Pancreas (tissue), 10 donors: ENCODE data around the gene C3orf62. TPM values are rescaled to one million over a fixed set of nuclear protein-coding genes. Genes with fewer than 3 reads are reported as not detected.
"Not testable (repeated sequence)": the region's sequence is repeated elsewhere in the genome, so short reads cannot be mapped to it uniquely, and the experiment has no call there.

Experiments used
- ATAC-seq, 4 donors: fragments of 200-7000 bp; cut with Tn5 transposase; one replicate each; pipeline versions ENCODE4 v1.8.0 to v1.9.1; 2020; ENCODE audit warnings: mild to moderate bottlenecking in 4 of 4, moderate library complexity in 4 of 4
- DNase-seq, 6 donors: peaks; one replicate each; pipeline ENCODE4 v3.0.0-alpha.2; 2020
- FAIRE-seq: peaks from 2 replicates; lab custom pipeline; 2012; peaks lifted over from hg19 to GRCh38; lab: Jason Lieb, UNC
- H3K27ac ChIP-seq, 4 donors: fragments of 200-600 bp; sonication (generic); 1 replicate in 3 of 4; 2 replicates in 1 of 4; pipeline versions ENCODE4 v1.5.0 to v1.8.0; 2020
- H3K27me3 ChIP-seq, 4 donors: fragments of 200-600 bp; one replicate each; pipeline ENCODE4 v1.8.0; 2021
- H3K36me3 ChIP-seq, 3 donors: fragments of 200-600 bp; sonication (generic) in 1 of 3; one replicate each; pipeline versions ENCODE4 v1.5.0 to v1.8.0; 2020 to 2021
- H3K4me1 ChIP-seq, 3 donors: fragments of 200-600 bp; one replicate each; pipeline ENCODE4 v1.8.0; 2021
- H3K4me3 ChIP-seq, 4 donors: fragments of 200-600 bp; sonication (generic) in 2 of 4; one replicate each; pipeline versions ENCODE4 v1.5.0 to v1.8.0; 2020 to 2021
- H3K9me3 ChIP-seq, 4 donors: fragments of 200-600 bp; one replicate each; pipeline ENCODE4 v1.8.0; 2021
- CTCF ChIP-seq, 4 donors: fragments of 200-600 bp; sonication (generic) in 3 of 4; IDR thresholded peaks; one replicate each; pipeline versions ENCODE4 v1.5.0 to v1.8.0; 2021; ENCODE audit warnings: antibody characterized with exemption in 4 of 4
- WGBS, 2 donors: extraction: QIAGEN DNeasy Blood & Tissue Kit; methylation state at CpG; one replicate each; pipeline ENCODE4 v1.1.7; 2013; 5-methylcytosine and 5-hydroxymethylcytosine counted together
- intact Hi-C, 3 donors: fragments of 100-400 bp; cut with DNase I; formaldehyde crosslinking; loops; one replicate each; pipeline versions ENCODE4 v1.11.1 to v1.14.2; 2022
- polyA plus RNA-seq, 2 donors: library from polyadenylated mRNA; stranded (reverse); fragments of 200-250 nt; gene quantifications; one replicate each; pipeline ENCODE4 v1.2.3, GENCODE V29; 2013
- total RNA-seq, 6 donors: library from RNA; stranded (reverse); fragmentation: NEBNext Ultra II Directional in 4 of 6; extraction: Animal tissue kit (Norgen Biotek cat#: 25700) in 4 of 6; gene quantifications; one replicate each; pipeline versions ENCODE4 v1.2.1 to v1.2.4, GENCODE V29; 2021 to 2023
- donor health status: healthy with polysubstance abuse.
- donor health status: DM: no; HTN: no; CAD: no; lungs with moderate emphysema.
- donor health status: DM: no; HTN: no; CAD: no.
- donor health status: control.
- donor health status: control.
- donor health status: Bipolar disorder and iron deficiency.
- donor health status: DM: yes; HTN: yes; CAD: no.
- donor health status: DM: no; HTN: no; CAD: no.
- donor health status: DM: no; HTN: no; CAD: no.
- donor health status: DM: yes; HTN: yes; CAD: no.

The C3orf62 gene
- total and polyA plus RNA-seq, 8 donors = 0.83 to 7.2 (median 1.8) TPM

DNA sequence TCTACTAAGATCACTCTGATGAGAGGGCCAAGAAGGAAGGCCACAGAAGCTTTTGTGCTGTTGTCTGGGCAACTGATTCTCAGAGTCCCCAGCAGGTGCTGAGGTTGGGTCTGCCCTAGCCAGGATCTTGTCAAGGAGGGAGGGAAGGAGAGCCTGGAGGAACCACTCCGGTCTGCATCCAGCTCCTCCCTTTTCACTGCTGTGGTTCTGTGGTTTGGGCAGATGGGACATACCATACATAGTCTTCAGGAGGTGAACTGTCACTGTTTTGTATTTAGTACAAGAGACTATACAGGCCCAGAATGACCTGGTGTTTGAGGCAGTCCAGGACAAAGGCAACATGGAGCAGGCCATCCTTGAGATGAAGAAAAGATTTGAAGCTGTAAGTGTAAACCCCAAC, 21.9 kb downstream of the C3orf62 start:
- intact Hi-C loops = no loop called here
- no peak for DNase-seq
- Histone ChIP-seq H3K27me3 (no peaks in the 10 kb centered on the region), H3K4me1 (no peaks in the 10 kb centered on the region), H3K36me3 (no peaks in the 10 kb centered on the region), H3K4me3 (no peak overlapping the region), H3K9me3 (no peaks in the 10 kb centered on the region), H3K27ac (no peak overlapping the region)
- no peak for TF ChIP-seq CTCF (IDR thresholded peaks at IDR 0.05)
- peak in 1 of 4 donors; percentile 36 for ATAC-seq
- no peak for FAIRE-seq
- 81 to 82% methylated on average over 1 of the region's 1 CpG for WGBS, 2 donors

- WGBS, 2 donors = 73 to 81% methylated on average over 2 to 3 of the region's 3 CpGs
- TF ChIP-seq CTCF (IDR thresholded peaks at IDR 0.05) = no peak
- Histone ChIP-seq H3K4me1 (no peaks in the 10 kb centered on the region), H3K4me3 (no peak overlapping the region), H3K9me3 (no peaks in the 10 kb centered on the region), H3K36me3 (no peaks in the 10 kb centered on the region), H3K27ac (no peak overlapping the region), H3K27me3 (no peaks in the 10 kb centered on the region)
- no peak for FAIRE-seq
- no peak for DNase-seq
- no peak for ATAC-seq
- intact Hi-C loops = no loop called here
These were observed 23.5 kb downstream of the C3orf62 start for GRCh38 chr3:49253512-49253911.

DNA sequence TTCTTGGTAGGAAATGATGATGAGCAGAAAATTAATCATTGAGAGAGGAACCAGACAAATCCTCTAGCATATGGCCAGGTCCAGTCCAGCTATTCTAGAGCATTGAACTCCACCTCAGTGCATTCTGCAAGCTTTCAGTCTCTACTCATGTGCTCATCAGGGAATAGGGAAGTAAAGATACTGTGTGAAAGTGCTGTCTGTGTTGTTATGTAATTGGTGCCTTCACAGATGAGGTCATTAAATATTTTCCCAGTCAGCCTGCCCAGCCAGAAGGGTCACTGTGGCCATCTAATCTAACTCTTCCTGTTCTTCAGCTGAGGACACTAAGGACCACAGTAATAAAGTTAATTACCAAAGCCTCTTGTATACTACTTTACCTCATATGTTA, 28.2 kb downstream of the C3orf62 start:
- Histone ChIP-seq H3K36me3 (no peaks in the 10 kb centered on the region), H3K4me1 (no peaks in the 10 kb centered on the region), H3K27me3 (no peaks in the 10 kb centered on the region), H3K4me3 (no peak overlapping the region), H3K27ac (peak overlapping the region in 2 of 4 donors; percentile 28 to 46), H3K9me3 (no peaks in the 10 kb centered on the region)
- no peak for FAIRE-seq
- ATAC-seq = peak in 3 of 4 donors; percentile 71 to 93 (median 91)
- no peak for TF ChIP-seq CTCF (IDR thresholded peaks at IDR 0.05)
- no peak for DNase-seq
- intact Hi-C loops = no loop called here

GRCh38 chr3:49244581-49245205, 32.3 kb downstream of the C3orf62 start:
- peak in 1 of 6 donors; percentile 26 for DNase-seq
- no peaks in the 10 kb centered on the region for H3K36me3 ChIP-seq
- ATAC-seq = peak in 2 of 4 donors; percentile 43 to 53
- no peaks in the 10 kb centered on the region for H3K27me3 ChIP-seq
- TF ChIP-seq CTCF (IDR thresholded peaks at IDR 0.05) = no peak
- intact Hi-C loops = no loop called here
- no peak for FAIRE-seq
- 31 to 46% methylated on average over 1 of the region's 1 CpG for WGBS, 2 donors
- no peak overlapping the region for H3K27ac ChIP-seq
- H3K4me3 ChIP-seq = no peak overlapping the region
- no peaks in the 10 kb centered on the region for H3K9me3 ChIP-seq
- H3K4me1 ChIP-seq = no peaks in the 10 kb centered on the region

GRCh38 chr3:49240091-49240490, 36.9 kb downstream of the C3orf62 start:
- 87 to 96% methylated on average over 11 of the region's 11 CpGs for WGBS, 2 donors
- FAIRE-seq, H3K4me3 ChIP-seq, H3K27me3 ChIP-seq, H3K4me1 ChIP-seq, intact Hi-C loops, ATAC-seq, H3K36me3 ChIP-seq, DNase-seq, H3K27ac ChIP-seq, H3K9me3 ChIP-seq: not testable (repeated sequence)
